ENCODE results near the gene PRM3. TPM values are rescaled to one million over a fixed set of nuclear protein-coding genes. Genes with fewer than 3 reads are reported as not detected.

The PRM3 gene
- not detected in 2 replicates for total RNA-seq (2012; rRNA removed)

DNA sequence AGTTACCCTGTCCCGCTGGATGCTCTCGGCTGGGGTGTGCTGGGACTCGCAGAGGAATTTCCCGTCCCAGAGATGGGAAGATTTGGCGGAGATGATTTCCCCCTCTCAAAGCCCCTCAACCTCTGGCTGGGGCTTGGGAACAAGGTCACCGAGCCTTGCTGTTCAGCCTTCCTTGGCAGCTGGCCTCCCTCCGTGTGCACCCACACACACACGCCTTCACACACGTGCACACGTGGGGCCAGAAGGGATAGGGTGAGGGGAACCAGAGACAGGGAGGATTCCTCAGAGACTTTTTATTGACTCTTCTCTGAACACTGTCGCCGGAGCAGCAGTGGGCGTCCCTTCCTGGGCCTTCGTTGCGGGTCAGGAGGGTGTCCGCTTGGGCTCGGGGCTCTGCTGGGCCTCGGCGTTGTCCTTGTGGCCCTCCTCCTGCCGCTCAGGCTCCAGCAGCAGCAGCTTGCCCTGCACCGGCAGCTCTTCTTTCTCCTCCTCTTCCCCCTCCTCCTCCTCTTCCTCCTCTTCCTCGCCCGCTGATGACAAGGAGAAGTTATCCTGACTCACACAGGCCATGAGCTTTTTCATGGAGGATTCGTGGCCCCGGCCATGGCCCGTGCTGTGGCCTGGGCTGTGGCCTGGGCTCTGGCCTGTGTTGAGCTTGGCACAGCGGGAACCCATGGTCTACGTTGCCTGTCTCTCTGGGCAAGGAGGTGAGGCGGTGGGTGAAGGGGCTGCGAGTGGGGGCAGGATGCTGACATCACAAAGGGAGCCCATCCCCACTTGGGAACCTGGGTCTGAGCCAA is at the start of gene PRM3:
TSS of gene PRM3 (minus strand) at position 709 of the 800 bp plus-strand sequence. CDS start at position 675, 34 bp downstream.
- no peak within 1 kb of the TSS for H3K4me3 ChIP-seq (ENCODE audit: low read length)
- no peak within 1 kb of the TSS for H3K4me2 ChIP-seq (ENCODE audit: low read length)
- no peaks in the 10 kb centered on the region for H3K36me3 ChIP-seq (ENCODE audit: insufficient read depth, low read length)
- H3K4me1 ChIP-seq (ENCODE audit: control insufficient read depth, insufficient read depth, low read length) = no peaks in the 10 kb centered on the region
- peaks cover 50% of the 10 kb centered on the region for H3K27me3 ChIP-seq (ENCODE audit: control insufficient read depth, insufficient read depth, low read length)
- no peaks in the 10 kb centered on the region for H3K9me3 ChIP-seq (replicated peaks; ENCODE audit: low read length)
- no peak within 1 kb of the TSS for H3K9ac ChIP-seq (ENCODE audit: low read depth, low read length)

- H3K36me3 ChIP-seq (ENCODE audit: insufficient read depth, low read length) = no peaks in the 10 kb centered on the region
- H3K4me3 ChIP-seq (ENCODE audit: low read length) = no peak overlapping the region
- peaks cover 3% of the 10 kb centered on the region for H3K4me1 ChIP-seq (ENCODE audit: control insufficient read depth, insufficient read depth, low read length)
- H3K4me2 ChIP-seq (ENCODE audit: low read length) = no peak overlapping the region
- no peaks in the 10 kb centered on the region for H3K27me3 ChIP-seq (ENCODE audit: control insufficient read depth, insufficient read depth, low read length)
- H3K9ac ChIP-seq (ENCODE audit: low read depth, low read length) = no peak overlapping the region
- no peaks in the 10 kb centered on the region for H3K9me3 ChIP-seq (replicated peaks; ENCODE audit: low read length)
Observed at GRCh38 chr16:11322823-11323222, 49.4 kb upstream of the PRM3 start.

- Histone ChIP-seq H3K4me2 (ENCODE audit: low read length) (no peak overlapping the region), H3K4me1 (ENCODE audit: control insufficient read depth, insufficient read depth, low read length) (no peaks in the 10 kb centered on the region), H3K36me3 (ENCODE audit: insufficient read depth, low read length) (no peaks in the 10 kb centered on the region), H3K27me3 (ENCODE audit: control insufficient read depth, insufficient read depth, low read length) (no peaks in the 10 kb centered on the region), H3K9me3 (replicated peaks; ENCODE audit: low read length) (no peaks in the 10 kb centered on the region), H3K9ac (ENCODE audit: low read depth, low read length) (no peak overlapping the region), H3K4me3 (ENCODE audit: low read length) (no peak overlapping the region)
Observed at GRCh38 chr16:11321662-11322061, 48.2 kb upstream of the PRM3 start.

GRCh38 chr16:11320170-11320569 is 46.7 kb upstream of the PRM3 start:
- H3K27me3 ChIP-seq (ENCODE audit: control insufficient read depth, insufficient read depth, low read length) = peaks cover 3% of the 10 kb centered on the region
- peaks cover 4% of the 10 kb centered on the region for H3K4me1 ChIP-seq (ENCODE audit: control insufficient read depth, insufficient read depth, low read length)
- H3K4me3 ChIP-seq (ENCODE audit: low read length) = no peak overlapping the region
- no peak overlapping the region for H3K4me2 ChIP-seq (ENCODE audit: low read length)
- H3K36me3 ChIP-seq (ENCODE audit: insufficient read depth, low read length) = no peaks in the 10 kb centered on the region
- H3K9ac ChIP-seq (ENCODE audit: low read depth, low read length) = no peak overlapping the region
- no peaks in the 10 kb centered on the region for H3K9me3 ChIP-seq (replicated peaks; ENCODE audit: low read length)

DNA sequence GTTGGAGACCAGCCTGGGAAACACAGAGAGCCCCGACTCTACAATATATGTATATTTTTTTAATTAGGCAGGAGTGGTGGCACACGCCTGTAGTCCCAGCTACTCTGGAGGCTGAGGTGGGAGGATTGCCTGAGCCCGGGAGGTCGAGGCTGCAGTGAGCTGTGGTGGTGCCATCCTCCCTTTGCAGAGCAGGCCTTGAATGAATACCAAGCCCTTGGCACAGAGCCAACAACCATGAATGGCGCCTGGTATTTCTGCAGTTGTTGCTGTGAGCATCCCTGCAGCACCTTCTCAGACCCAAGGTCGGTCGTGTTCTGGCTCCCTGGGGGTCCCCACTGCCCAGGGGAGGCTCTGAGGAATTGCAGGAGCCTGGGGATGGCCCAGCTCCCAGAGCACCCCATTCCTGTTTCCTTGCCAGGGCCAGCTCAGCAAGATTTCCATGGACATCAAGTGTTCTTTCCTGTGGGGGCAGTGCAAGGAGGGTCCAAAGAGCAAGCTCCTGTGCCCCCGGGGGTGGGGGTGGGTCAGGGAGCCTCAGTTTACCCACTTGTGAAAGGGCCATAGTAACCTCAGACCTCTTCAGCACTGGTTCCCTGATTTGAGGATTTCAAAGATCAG is 46.2 kb upstream of the PRM3 start:
- Histone ChIP-seq H3K27me3 (ENCODE audit: control insufficient read depth, insufficient read depth, low read length) (peaks cover 3% of the 10 kb centered on the region), H3K4me2 (ENCODE audit: low read length) (no peak overlapping the region), H3K36me3 (ENCODE audit: insufficient read depth, low read length) (no peaks in the 10 kb centered on the region), H3K9ac (ENCODE audit: low read depth, low read length) (no peak overlapping the region), H3K9me3 (replicated peaks; ENCODE audit: low read length) (no peaks in the 10 kb centered on the region), H3K4me1 (ENCODE audit: control insufficient read depth, insufficient read depth, low read length) (peaks cover 4% of the 10 kb centered on the region), H3K4me3 (ENCODE audit: low read length) (no peak overlapping the region)

DNA sequence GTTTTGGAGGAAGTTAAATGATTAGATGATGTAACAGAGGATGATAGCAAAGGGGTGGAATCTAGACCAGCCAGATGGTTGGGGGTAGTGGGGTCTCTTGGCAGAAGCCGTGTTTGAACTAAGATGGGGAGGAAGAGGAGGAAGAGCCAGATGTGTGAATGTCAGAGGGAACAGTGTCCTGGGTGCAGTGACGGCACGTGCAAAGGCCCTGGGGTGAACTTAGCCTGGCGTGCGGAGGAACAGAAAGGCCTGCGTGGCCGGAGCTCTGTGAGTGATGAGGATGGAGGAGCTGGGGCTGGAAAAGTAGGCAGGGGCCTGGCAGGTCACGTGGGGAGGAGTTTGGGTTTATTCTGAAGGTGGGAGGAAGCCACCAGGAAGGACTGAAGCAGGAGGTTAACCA is 45.4 kb upstream of the PRM3 start:
- H3K4me1 ChIP-seq (ENCODE audit: control insufficient read depth, insufficient read depth, low read length) = peaks cover 4% of the 10 kb centered on the region
- no peak overlapping the region for H3K9ac ChIP-seq (ENCODE audit: low read depth, low read length)
- H3K4me3 ChIP-seq (ENCODE audit: low read length) = no peak overlapping the region
- no peaks in the 10 kb centered on the region for H3K9me3 ChIP-seq (replicated peaks; ENCODE audit: low read length)
- no peaks in the 10 kb centered on the region for H3K36me3 ChIP-seq (ENCODE audit: insufficient read depth, low read length)
- H3K27me3 ChIP-seq (ENCODE audit: control insufficient read depth, insufficient read depth, low read length) = peaks cover 3% of the 10 kb centered on the region
- no peak overlapping the region for H3K4me2 ChIP-seq (ENCODE audit: low read length)

DNA sequence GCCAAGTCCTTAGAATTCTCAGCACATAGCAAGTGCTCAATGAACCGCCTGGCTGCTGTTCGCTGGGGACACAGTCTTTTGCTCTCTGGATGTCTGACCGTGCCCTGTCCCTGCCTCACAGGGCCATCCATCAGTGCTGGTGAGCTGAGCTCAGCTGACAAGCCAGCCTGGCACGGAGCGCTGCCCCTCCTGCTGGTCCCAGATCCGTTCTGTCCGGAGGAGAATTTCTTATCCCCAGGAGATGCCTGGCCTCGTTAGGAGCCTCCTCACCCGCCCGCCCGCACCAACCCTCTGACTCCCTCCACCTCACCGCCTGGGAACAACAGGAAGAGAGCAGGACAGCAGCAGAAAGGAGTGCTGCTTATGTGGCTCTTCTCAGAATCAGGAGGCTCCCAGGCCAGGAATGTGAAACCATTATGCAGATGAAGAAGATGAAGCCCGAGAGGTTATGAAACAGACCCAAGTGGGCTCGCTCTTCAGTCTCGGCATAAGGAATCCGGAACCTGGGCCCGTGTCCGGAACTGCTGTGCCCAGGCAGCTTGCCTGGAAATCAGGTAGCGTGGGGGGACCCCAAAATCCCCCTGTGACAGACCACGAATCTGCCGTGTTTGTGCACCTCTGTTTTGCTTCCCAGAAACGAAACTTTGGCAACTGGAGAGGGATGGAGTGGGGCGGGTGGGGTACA is 43.0 kb upstream of the PRM3 start:
- Histone ChIP-seq H3K9ac (ENCODE audit: low read depth, low read length) (no peak overlapping the region), H3K36me3 (ENCODE audit: insufficient read depth, low read length) (no peaks in the 10 kb centered on the region), H3K4me3 (ENCODE audit: low read length) (no peak overlapping the region)

GRCh38 chr16:11315510-11315909 is 42.1 kb upstream of the PRM3 start:
- Histone ChIP-seq H3K4me2 (ENCODE audit: low read length) (no peak overlapping the region), H3K9me3 (replicated peaks; ENCODE audit: low read length) (no peaks in the 10 kb centered on the region), H3K9ac (ENCODE audit: low read depth, low read length) (no peak overlapping the region), H3K36me3 (ENCODE audit: insufficient read depth, low read length) (no peaks in the 10 kb centered on the region), H3K27me3 (ENCODE audit: control insufficient read depth, insufficient read depth, low read length) (peaks cover 3% of the 10 kb centered on the region), H3K4me1 (ENCODE audit: control insufficient read depth, insufficient read depth, low read length) (peaks cover 19% of the 10 kb centered on the region), H3K4me3 (ENCODE audit: low read length) (no peak overlapping the region)

More for the DNA sequence above, 43.0 kb upstream of the PRM3 start:
- peaks cover 19% of the 10 kb centered on the region for H3K4me1 ChIP-seq (ENCODE audit: control insufficient read depth, insufficient read depth, low read length)
- H3K4me2 ChIP-seq (ENCODE audit: low read length) = no peak overlapping the region
- H3K9me3 ChIP-seq (replicated peaks; ENCODE audit: low read length) = no peaks in the 10 kb centered on the region
- peaks cover 3% of the 10 kb centered on the region for H3K27me3 ChIP-seq (ENCODE audit: control insufficient read depth, insufficient read depth, low read length)

- no peaks in the 10 kb centered on the region for H3K9me3 ChIP-seq (replicated peaks; ENCODE audit: low read length)
- no peak overlapping the region for H3K4me3 ChIP-seq (ENCODE audit: low read length)
- no peaks in the 10 kb centered on the region for H3K36me3 ChIP-seq (ENCODE audit: insufficient read depth, low read length)
- no peak overlapping the region for H3K4me2 ChIP-seq (ENCODE audit: low read length)
- no peak overlapping the region for H3K9ac ChIP-seq (ENCODE audit: low read depth, low read length)
- peaks cover 19% of the 10 kb centered on the region for H3K4me1 ChIP-seq (ENCODE audit: control insufficient read depth, insufficient read depth, low read length)
- peaks cover 7% of the 10 kb centered on the region for H3K27me3 ChIP-seq (ENCODE audit: control insufficient read depth, insufficient read depth, low read length)
Observed at GRCh38 chr16:11314309-11314894, 41.0 kb upstream of the PRM3 start.

GRCh38 chr16:11313493-11314308 is 40.3 kb upstream of the PRM3 start:
- Histone ChIP-seq H3K27me3 (ENCODE audit: control insufficient read depth, insufficient read depth, low read length) (peaks cover 10% of the 10 kb centered on the region), H3K4me2 (ENCODE audit: low read length) (no peak overlapping the region), H3K36me3 (ENCODE audit: insufficient read depth, low read length) (no peaks in the 10 kb centered on the region), H3K9me3 (replicated peaks; ENCODE audit: low read length) (no peaks in the 10 kb centered on the region), H3K4me1 (ENCODE audit: control insufficient read depth, insufficient read depth, low read length) (peaks cover 19% of the 10 kb centered on the region), H3K4me3 (ENCODE audit: low read length) (no peak overlapping the region), H3K9ac (ENCODE audit: low read depth, low read length) (no peak overlapping the region)

All from skeletal muscle satellite cell (primary cell).